Ishikawa (cell line): Measurements from ENCODE around the gene INPP4A.

Experiments
- CEBPB ChIP-seq: IDR thresholded peaks from 2 replicates; pipeline ENCODE4 v1.6.1; 2012
- CREB1 ChIP-seq: IDR thresholded peaks from 2 replicates; pipeline ENCODE4 v1.6.1; 2012; ENCODE audit warnings: low read depth
- EGR1 ChIP-seq: IDR thresholded peaks from 2 replicates; pipeline ENCODE4 v1.6.1; 2012
- FOXM1 ChIP-seq: IDR thresholded peaks from 2 replicates; pipeline ENCODE4 v1.6.1; 2012; ENCODE audit warnings: low read depth, borderline replicate concordance
- NFIC ChIP-seq: IDR thresholded peaks from 2 replicates; pipeline ENCODE4 v1.6.1; 2012
- RAD21 ChIP-seq: IDR thresholded peaks from 2 replicates; pipeline ENCODE4 v1.6.1; 2012; ENCODE audit warnings: low read depth
- TAF1 ChIP-seq: IDR thresholded peaks from 2 replicates; pipeline ENCODE4 v1.6.1; 2012; ENCODE audit warnings: low read depth, mild to moderate bottlenecking
- TCF12 ChIP-seq: IDR thresholded peaks from 2 replicates; pipeline ENCODE4 v1.6.1; 2012; ENCODE audit warnings: low read depth
- TEAD4 ChIP-seq: IDR thresholded peaks from 2 replicates; pipeline ENCODE4 v1.6.1; 2012
- YY1 ChIP-seq: IDR thresholded peaks from 2 replicates; pipeline ENCODE4 v1.6.1; 2012; ENCODE audit warnings: low read depth
- ZBTB7A ChIP-seq: IDR thresholded peaks from 2 replicates; pipeline ENCODE4 v1.6.1; 2012; ENCODE audit warnings: low read depth
- TF ChIP-seq, protein P1 (sequence below): IDR thresholded peaks from 2 replicates; pipeline ENCODE4 v1.6.1; 2012
- TF ChIP-seq, protein P2 (sequence below): IDR thresholded peaks from 2 replicates; pipeline ENCODE4 v1.6.1; 2012
- TF ChIP-seq, protein P3 (sequence below): IDR thresholded peaks from 2 replicates; pipeline ENCODE4 v1.6.1; 2012; ENCODE audit warnings: low read depth, mild to moderate bottlenecking

INPP4A gene

DNA sequence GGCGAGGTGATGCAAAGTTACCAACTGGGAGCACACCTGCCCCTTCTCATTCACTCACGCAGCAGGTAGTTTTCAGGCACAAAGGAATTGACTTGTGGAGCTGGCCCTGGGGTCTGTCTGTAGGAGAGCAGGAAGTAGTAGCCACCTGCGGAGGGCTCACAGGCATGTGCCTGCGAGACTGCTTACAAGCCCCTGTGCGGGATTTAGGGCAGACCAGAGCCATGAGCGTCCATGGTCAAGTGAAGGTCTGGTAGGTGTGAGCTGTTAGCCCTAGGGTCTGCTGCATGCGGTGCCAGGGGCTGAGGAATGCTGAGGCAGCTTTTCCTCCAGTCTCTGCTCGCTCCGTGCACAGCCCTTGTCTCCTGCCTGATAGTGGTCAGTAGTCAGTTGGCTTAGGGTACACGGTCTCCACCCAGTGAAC lies 18.9 kb downstream of the INPP4A start:
- TF ChIP-seq CREB1: no peak
- no peak for TF ChIP-seq EGR1
- no peak for TF ChIP-seq TCF12
- TF ChIP-seq, protein P1, sequence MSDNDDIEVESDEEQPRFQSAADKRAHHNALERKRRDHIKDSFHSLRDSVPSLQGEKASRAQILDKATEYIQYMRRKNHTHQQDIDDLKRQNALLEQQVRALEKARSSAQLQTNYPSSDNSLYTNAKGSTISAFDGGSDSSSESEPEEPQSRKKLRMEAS: no peak
- no peak for TF ChIP-seq YY1
- TF ChIP-seq NFIC: no peak
- no peak for TF ChIP-seq TEAD4
- TF ChIP-seq, protein P2, sequence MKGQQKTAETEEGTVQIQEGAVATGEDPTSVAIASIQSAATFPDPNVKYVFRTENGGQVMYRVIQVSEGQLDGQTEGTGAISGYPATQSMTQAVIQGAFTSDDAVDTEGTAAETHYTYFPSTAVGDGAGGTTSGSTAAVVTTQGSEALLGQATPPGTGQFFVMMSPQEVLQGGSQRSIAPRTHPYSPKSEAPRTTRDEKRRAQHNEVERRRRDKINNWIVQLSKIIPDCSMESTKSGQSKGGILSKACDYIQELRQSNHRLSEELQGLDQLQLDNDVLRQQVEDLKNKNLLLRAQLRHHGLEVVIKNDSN: no peak
- no peak for TF ChIP-seq CEBPB
- TF ChIP-seq, protein P3, sequence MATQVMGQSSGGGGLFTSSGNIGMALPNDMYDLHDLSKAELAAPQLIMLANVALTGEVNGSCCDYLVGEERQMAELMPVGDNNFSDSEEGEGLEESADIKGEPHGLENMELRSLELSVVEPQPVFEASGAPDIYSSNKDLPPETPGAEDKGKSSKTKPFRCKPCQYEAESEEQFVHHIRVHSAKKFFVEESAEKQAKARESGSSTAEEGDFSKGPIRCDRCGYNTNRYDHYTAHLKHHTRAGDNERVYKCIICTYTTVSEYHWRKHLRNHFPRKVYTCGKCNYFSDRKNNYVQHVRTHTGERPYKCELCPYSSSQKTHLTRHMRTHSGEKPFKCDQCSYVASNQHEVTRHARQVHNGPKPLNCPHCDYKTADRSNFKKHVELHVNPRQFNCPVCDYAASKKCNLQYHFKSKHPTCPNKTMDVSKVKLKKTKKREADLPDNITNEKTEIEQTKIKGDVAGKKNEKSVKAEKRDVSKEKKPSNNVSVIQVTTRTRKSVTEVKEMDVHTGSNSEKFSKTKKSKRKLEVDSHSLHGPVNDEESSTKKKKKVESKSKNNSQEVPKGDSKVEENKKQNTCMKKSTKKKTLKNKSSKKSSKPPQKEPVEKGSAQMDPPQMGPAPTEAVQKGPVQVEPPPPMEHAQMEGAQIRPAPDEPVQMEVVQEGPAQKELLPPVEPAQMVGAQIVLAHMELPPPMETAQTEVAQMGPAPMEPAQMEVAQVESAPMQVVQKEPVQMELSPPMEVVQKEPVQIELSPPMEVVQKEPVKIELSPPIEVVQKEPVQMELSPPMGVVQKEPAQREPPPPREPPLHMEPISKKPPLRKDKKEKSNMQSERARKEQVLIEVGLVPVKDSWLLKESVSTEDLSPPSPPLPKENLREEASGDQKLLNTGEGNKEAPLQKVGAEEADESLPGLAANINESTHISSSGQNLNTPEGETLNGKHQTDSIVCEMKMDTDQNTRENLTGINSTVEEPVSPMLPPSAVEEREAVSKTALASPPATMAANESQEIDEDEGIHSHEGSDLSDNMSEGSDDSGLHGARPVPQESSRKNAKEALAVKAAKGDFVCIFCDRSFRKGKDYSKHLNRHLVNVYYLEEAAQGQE: no peak
- TF ChIP-seq ZBTB7A: no peak

DNA sequence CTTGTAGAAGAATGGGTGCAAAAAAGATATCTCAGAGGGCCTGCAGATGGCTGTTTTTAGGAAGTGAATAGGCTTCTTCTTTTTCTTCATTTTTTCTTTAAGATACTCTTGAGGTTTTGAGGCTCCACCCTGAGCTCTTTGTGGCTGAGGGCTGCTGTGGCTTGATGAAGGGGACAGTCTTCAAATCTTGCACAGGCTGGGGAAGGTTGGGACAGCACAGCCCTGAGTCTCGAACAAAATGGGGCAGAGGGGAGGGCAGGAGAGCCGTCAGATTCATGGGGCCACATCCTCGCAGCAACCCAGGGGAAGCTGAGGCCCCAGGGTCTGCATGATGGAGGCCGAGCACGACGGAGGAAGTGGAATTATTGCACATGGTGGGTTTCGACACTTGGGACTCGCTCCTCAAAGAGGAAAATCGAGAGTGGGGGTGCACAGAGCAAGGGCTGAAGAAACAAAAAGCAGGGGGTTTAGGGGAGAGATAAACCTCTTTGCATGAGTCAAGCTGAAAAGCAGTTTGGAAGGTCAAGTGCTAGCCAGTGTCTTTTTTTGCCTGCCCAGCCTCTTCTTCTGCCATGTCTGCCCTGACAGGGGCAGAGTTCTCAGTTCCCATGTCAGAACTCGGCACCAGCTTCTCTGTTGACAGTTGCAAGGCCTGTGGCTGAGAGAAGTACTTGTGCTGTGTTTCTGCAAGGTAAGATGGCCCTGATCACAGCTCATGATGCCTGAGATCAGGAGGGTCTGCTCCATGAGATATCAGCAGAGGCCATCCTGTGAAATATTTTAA lies 19.5 kb downstream of the INPP4A start:
- TF ChIP-seq TEAD4: no peak
- no peak for TF ChIP-seq NFIC
- TF ChIP-seq CREB1: no peak
- TF ChIP-seq, protein P2: no peak
- TF ChIP-seq, protein P3: no peak
- no peak for TF ChIP-seq EGR1
- TF ChIP-seq FOXM1: no peak
- TF ChIP-seq, protein P1: no peak

DNA sequence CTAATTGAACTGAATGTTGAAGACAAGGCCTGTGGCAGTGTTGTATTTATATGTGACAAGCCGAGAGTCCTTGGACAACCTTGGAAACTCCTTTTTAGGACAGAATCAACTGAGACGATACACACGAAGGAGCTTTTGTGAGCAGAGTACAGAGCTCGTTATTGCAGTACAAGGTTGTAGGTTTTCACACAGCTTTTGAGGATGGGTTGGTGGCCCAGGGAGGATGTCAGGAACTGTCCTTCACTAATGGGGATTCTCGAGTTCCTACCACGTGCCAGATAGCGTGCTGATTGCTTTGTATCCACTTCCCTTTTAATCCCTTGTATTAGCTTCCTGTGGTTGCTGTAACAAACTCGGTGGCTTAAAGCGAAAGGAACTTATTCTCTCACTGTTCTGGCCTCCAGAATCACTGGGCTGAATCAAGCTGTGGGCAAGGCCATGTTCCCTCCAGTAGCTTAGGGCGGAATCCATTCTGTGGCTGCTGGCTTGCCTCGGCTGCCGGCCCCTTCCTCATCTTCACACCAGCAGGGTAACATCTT lies 20.2 kb downstream of the INPP4A start:
- TF ChIP-seq RAD21: no peak
- TF ChIP-seq TEAD4: no peak
- TF ChIP-seq YY1: no peak
- no peak for TF ChIP-seq EGR1
- TF ChIP-seq CEBPB: no peak
- TF ChIP-seq TAF1: no peak
- TF ChIP-seq, protein P2: no peak

DNA sequence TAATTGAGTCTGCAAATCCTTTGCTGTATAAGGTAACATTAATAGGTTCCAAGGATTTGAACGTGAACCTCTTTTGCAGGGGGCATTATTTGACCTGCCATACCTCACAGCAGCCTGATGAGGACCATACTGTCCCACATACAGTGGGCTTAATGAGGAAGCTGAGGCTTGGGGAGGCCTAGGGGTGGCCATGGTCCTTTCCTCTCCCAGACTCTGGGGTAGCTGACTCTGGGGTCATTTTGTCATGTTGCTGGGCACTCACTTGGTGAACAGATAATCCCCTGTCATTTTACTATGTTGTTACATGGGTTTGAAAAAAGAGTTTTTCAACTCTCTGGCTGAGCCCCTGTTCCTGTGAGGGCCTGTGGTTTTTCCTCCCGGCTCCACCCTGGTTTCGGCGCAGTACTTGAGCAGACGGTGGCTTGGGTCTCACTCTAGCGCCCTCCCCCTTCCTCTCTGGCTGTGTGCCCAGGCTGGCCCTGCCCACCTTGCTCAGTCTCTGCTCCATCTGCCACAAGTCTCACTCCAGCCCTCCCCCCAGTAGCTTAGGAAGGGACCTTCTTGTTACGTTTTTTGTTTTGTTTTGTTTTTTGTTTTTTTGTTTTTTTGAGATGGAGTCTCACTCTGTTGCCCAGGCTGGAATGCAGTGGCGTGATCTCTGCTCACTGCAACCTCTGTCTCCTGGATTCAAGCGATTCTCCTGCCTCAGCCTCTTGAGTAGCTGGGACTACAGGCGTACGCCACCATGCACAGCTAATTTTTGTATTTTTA lies 21.0 kb downstream of the INPP4A start:
- 0 out of 2 replicates have a peak, but pooled peaks have one; percentile 42 for TF ChIP-seq NFIC
- no peak for TF ChIP-seq TEAD4
- TF ChIP-seq, protein P2: no peak

DNA sequence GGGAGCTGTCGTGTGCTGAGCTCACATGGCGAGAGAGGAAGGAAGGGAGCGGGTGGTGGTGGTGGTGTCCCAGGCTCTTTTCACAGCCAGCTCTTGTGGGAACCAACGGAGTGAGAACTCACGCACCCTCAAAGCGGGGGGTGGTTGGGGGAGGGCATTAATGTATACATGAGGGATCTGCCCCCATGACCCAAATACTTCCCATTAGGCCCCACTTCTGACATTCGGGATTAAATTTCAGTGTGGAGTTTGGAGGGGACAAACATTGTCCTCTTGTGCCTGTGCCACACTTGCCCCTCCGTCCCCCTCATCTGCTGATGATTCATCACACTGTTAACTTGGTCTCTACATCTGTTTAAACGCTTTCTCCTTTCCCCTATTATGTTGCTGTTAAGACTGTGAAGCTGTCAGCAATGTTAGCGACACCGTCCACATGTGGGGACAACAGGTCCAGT lies 22.5 kb downstream of the INPP4A start:
- no peak for TF ChIP-seq EGR1
- TF ChIP-seq ZBTB7A: no peak
- no peak for TF ChIP-seq TAF1
- TF ChIP-seq, protein P1: no peak
- TF ChIP-seq, protein P3: no peak
- no peak for TF ChIP-seq CREB1
- TF ChIP-seq, protein P2: no peak
- no peak for TF ChIP-seq TEAD4
